GM23248 (cell line): ENCODE measurements around the gene SH3GL3.

Experiments
- EZH2 ChIP-seq: fragments of 200-600 bp; sonication (generic); IDR thresholded peaks from 2 replicates; pipeline ENCODE4 v1.6.1; 2018; ENCODE audit warnings: antibody characterized with exemption, mild to moderate bottlenecking; ENCODE audit not compliant: insufficient read depth, poor library complexity, severe bottlenecking
- EZH2phosphoT487 ChIP-seq: fragments of 200-600 bp; sonication (generic); IDR thresholded peaks from 2 replicates; pipeline ENCODE4 v1.6.1; 2018; ENCODE audit warnings: antibody characterized with exemption, moderate library complexity, mild to moderate bottlenecking, low read depth; ENCODE audit not compliant: insufficient read depth

DNA sequence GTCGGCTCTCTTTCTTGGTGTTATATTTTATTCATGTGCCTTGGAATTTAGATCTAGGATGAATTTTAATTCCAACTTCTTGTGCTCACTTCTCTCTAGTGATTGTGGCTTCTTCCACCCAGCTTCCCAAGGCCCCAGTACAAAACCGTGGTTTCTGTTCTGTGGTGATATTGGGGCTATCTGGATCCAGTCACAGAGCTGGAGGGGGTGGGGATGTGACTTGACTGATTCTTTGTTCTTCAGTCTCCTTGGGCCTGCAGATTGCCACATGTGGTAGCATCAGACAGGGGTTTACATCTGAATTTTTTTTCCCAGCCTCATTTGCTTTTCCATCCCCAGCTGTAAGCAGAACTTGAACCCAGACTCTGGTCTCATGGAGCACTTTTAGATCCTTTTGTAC lies 108.2 kb downstream of the SH3GL3 start:
- TF ChIP-seq EZH2 (no peak), EZH2phosphoT487 (no peak)
